ENCODE measurements around the gene CRTAC1.

- TF ChIP-seq EZH2 (IDR thresholded peaks at IDR 0.05), result no peak
- no peak for TF ChIP-seq POLR2AphosphoS5 (IDR thresholded peaks at IDR 0.05; ENCODE audit: borderline replicate concordance, low read depth, low read length)
Observed at GRCh38 chr10:97923057-97923456, 107.4 kb downstream of the CRTAC1 start.

Data from SK-N-MC (cell line).